CD14-positive monocyte (primary cell): Measurements from ENCODE around the gene APOL4. TPM values are rescaled to one million over a fixed set of nuclear protein-coding genes. Genes with fewer than 3 reads are reported as not detected.

Experiments
- DNase-seq, 3 donors: peaks; one replicate each; pipeline ENCODE4 v3.0.0-alpha.2; 2011 to 2022
- H2AFZ ChIP-seq: 2 replicates; pipeline ENCODE4 v1.6.0; 2012; ENCODE audit warnings: mild to moderate bottlenecking, low read depth, low read length, inconsistent platforms; ENCODE audit not compliant: insufficient read depth, poor library complexity, severe bottlenecking
- H3K27ac ChIP-seq, 2 donors: 1 replicate in 1 of 2; 2 replicates in 1 of 2; pipeline ENCODE4 v1.5.1; 2012 to 2013; ENCODE audit warnings: low read length in 2 of 2, control low read depth in 1 of 2, inconsistent platforms in 1 of 2, low read depth in 1 of 2, mild to moderate bottlenecking in 1 of 2
- H3K27me3 ChIP-seq, 2 donors: one replicate each; pipeline versions ENCODE4 v1.6.0 to v1.6.1; 2011 to 2013; ENCODE audit warnings: low read length in 2 of 2; ENCODE audit not compliant: control insufficient read depth in 2 of 2, insufficient read depth in 2 of 2
- H3K36me3 ChIP-seq, 2 donors: replicated peaks in 1 of 2; 1 replicate in 1 of 2; 2 replicates in 1 of 2; pipeline versions ENCODE4 v1.5.1 to v1.6.1; 2012 to 2013; ENCODE audit warnings: low read length in 2 of 2, control low read depth in 1 of 2, inconsistent platforms in 1 of 2, mild to moderate bottlenecking in 1 of 2; ENCODE audit not compliant: insufficient read depth in 2 of 2, control insufficient read depth in 1 of 2
- H3K4me1 ChIP-seq, 2 donors: 1 replicate in 1 of 2; 2 replicates in 1 of 2; pipeline versions ENCODE4 v1.5.1 to v1.6.1; 2012 to 2013; ENCODE audit warnings: low read length in 2 of 2, control low read depth in 1 of 2, inconsistent platforms in 1 of 2, mild to moderate bottlenecking in 1 of 2, moderate library complexity in 1 of 2; ENCODE audit not compliant: insufficient read depth in 2 of 2, control insufficient read depth in 1 of 2
- H3K4me2 ChIP-seq: replicated peaks from 2 replicates; pipeline ENCODE3; 2012; ENCODE audit warnings: low read length, moderate library complexity, mild to moderate bottlenecking; ENCODE audit not compliant: poor library complexity, severe bottlenecking; ENCODE audit errors: extremely low read depth
- H3K4me3 ChIP-seq, 3 experiments: fragments of 200-600 bp in 1 of 3; sonication (generic) in 1 of 3; replicated peaks in 1 of 3; 1 replicate in 2 of 3; 2 replicates in 1 of 3; pipeline ENCODE4 v1.5.1; 2011 to 2013; ENCODE audit warnings: low read length in 3 of 3, mild to moderate bottlenecking in 3 of 3, control low read depth in 2 of 3, low read depth in 2 of 3, inconsistent platforms in 1 of 3, moderate library complexity in 1 of 3
- H3K79me2 ChIP-seq: 2 replicates; pipeline ENCODE4 v1.6.0; 2012; ENCODE audit warnings: mild to moderate bottlenecking, control low read depth, inconsistent platforms, low read length, moderate library complexity; ENCODE audit not compliant: insufficient read depth
- H3K9ac ChIP-seq: 2 replicates; pipeline ENCODE4 v1.6.0; 2017; ENCODE audit warnings: low read length, mild to moderate bottlenecking; ENCODE audit not compliant: insufficient read depth, poor library complexity, severe bottlenecking
- H3K9me3 ChIP-seq, 2 donors: replicated peaks in 1 of 2; 1 replicate in 1 of 2; 2 replicates in 1 of 2; pipeline versions ENCODE4 v1.5.1 to v1.6.1; 2012 to 2013; ENCODE audit warnings: low read length in 2 of 2, control low read depth in 1 of 2; ENCODE audit not compliant: control insufficient read depth in 1 of 2, insufficient read depth in 1 of 2
- H4K20me1 ChIP-seq: 2 replicates; pipeline ENCODE4 v1.6.0; 2012; ENCODE audit warnings: mild to moderate bottlenecking, low read length, control low read depth, moderate library complexity; ENCODE audit not compliant: insufficient read depth
- H3K27ac Mint-ChIP-seq, 7 donors: one replicate each; pipeline ENCODE4 v1.8.0; 2020; ENCODE audit warnings: mild to moderate bottlenecking in 7 of 7, mixed read lengths in 7 of 7, moderate library complexity in 6 of 7, inconsistent platforms in 2 of 7
- H3K27me3 Mint-ChIP-seq, 3 donors: one replicate each; pipeline ENCODE4 v1.8.0; 2021 to 2022; ENCODE audit warnings: low read depth in 3 of 3, mild to moderate bottlenecking in 3 of 3, mixed read lengths in 3 of 3, moderate library complexity in 3 of 3, inconsistent platforms in 1 of 3
- H3K36me3 Mint-ChIP-seq, 2 donors: one replicate each; pipeline ENCODE4 v1.8.0; 2020; ENCODE audit warnings: mixed read lengths in 2 of 2, inconsistent platforms in 1 of 2, mild to moderate bottlenecking in 1 of 2
- H3K4me1 Mint-ChIP-seq: one replicate; pipeline ENCODE4 v1.8.0; 2020; ENCODE audit warnings: mild to moderate bottlenecking, mixed read lengths
- H3K4me3 Mint-ChIP-seq, 2 donors: one replicate each; pipeline ENCODE4 v1.8.0; 2020; ENCODE audit warnings: mild to moderate bottlenecking in 2 of 2, mixed read lengths in 2 of 2, moderate library complexity in 1 of 2
- H3K9me3 Mint-ChIP-seq, 7 donors: one replicate each; pipeline ENCODE4 v1.8.0; 2020 to 2022; ENCODE audit warnings: mixed read lengths in 7 of 7, mild to moderate bottlenecking in 6 of 7, moderate library complexity in 6 of 7, inconsistent platforms in 2 of 7
- WGBS: methylation state at CpG from one replicate; pipeline ENCODE4 v1.1.5; 2013; ENCODE audit warnings: missing lambda C conversion rate; ENCODE audit not compliant: insufficient coverage; 5-methylcytosine and 5-hydroxymethylcytosine counted together
- intact Hi-C, 2 donors: fragments of 100-400 bp; cut with micrococcal nuclease; formaldehyde crosslinking; loops; one replicate each; pipeline versions ENCODE4 v1.15.0 to v1.15.1; 2023
- polyA plus RNA-seq, 3 donors: library from polyadenylated mRNA; depleted of rRNA in 1 of 3; unstranded in 2 of 3; stranded (reverse) in 1 of 3; fragments of 300-500 nt in 2 of 3; fragments of >200 nt in 1 of 3; fragmentation: Illumina TruSeq in 2 of 3; gene quantifications; 1 replicate in 2 of 3; 2 replicates in 1 of 3; pipeline ENCODE4 v1.2.3, GENCODE V29; 2012 to 2021
- TF ChIP-seq, protein P1 (sequence below): fragments of 200-600 bp; IDR thresholded peaks from one replicate; pipeline ENCODE4 v1.8.0; 2022; ENCODE audit warnings: antibody characterized with exemption, mild to moderate bottlenecking

Gene APOL4
- polyA plus RNA-seq, 3 donors = 0.51 to 1.4 (median 0.71) TPM

DNA sequence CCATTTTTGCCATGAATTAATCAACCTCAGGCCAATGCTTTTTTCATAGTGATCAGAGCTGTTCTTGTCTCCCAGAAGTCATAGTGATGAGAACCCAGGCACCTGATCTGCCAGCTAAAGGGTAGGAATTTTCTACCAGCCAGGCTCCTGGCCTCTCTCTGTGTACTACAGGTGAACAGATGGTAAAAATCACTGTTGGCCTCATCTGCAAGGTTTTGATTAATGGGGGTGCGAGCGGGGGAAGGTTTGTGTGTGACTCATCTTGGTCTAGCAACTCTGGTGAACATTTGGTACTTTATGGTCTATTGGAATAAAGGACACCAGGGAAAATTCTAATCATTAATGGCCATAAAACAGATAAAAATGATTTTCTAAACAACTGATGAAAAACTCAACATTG, 14.4 kb upstream of the APOL4 start:
- H3K4me3 Mint-ChIP-seq = no peak overlapping the region
- H3K9me3 ChIP-seq = no peaks in the 10 kb centered on the region
- no peaks in the 10 kb centered on the region for H4K20me1 ChIP-seq
- peaks cover 2 to 3% of the 10 kb centered on the region in 2 donors for H3K36me3 Mint-ChIP-seq
- no peak overlapping the region for H2AFZ ChIP-seq
- no peak overlapping the region for H3K27ac Mint-ChIP-seq
- no peaks in the 10 kb centered on the region for H3K27me3 ChIP-seq
- peaks cover 1 to 14% (median 4%) of the 10 kb centered on the region in 3 donors for H3K27me3 Mint-ChIP-seq
- DNase-seq = no peak
- no peak overlapping the region for H3K4me2 ChIP-seq
- no peak overlapping the region for H3K4me3 ChIP-seq
- TF ChIP-seq, protein P1, sequence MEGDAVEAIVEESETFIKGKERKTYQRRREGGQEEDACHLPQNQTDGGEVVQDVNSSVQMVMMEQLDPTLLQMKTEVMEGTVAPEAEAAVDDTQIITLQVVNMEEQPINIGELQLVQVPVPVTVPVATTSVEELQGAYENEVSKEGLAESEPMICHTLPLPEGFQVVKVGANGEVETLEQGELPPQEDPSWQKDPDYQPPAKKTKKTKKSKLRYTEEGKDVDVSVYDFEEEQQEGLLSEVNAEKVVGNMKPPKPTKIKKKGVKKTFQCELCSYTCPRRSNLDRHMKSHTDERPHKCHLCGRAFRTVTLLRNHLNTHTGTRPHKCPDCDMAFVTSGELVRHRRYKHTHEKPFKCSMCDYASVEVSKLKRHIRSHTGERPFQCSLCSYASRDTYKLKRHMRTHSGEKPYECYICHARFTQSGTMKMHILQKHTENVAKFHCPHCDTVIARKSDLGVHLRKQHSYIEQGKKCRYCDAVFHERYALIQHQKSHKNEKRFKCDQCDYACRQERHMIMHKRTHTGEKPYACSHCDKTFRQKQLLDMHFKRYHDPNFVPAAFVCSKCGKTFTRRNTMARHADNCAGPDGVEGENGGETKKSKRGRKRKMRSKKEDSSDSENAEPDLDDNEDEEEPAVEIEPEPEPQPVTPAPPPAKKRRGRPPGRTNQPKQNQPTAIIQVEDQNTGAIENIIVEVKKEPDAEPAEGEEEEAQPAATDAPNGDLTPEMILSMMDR = no peak
- no peaks in the 10 kb centered on the region for H3K36me3 ChIP-seq
- H3K9me3 Mint-ChIP-seq = peaks cover 0 to 4% (median 2%) of the 10 kb centered on the region in 7 donors
- intact Hi-C loops = no loop called here
- WGBS = no CpG with 5 or more reads among the region's 2 CpGs
- no peaks in the 10 kb centered on the region for H3K79me2 ChIP-seq
- no peak overlapping the region for H3K9ac ChIP-seq
- H3K27ac ChIP-seq = no peak overlapping the region
- peaks cover 32 to 43% of the 10 kb centered on the region in 2 donors for H3K4me1 ChIP-seq
- H3K4me1 Mint-ChIP-seq = peaks cover 49% of the 10 kb centered on the region

DNA sequence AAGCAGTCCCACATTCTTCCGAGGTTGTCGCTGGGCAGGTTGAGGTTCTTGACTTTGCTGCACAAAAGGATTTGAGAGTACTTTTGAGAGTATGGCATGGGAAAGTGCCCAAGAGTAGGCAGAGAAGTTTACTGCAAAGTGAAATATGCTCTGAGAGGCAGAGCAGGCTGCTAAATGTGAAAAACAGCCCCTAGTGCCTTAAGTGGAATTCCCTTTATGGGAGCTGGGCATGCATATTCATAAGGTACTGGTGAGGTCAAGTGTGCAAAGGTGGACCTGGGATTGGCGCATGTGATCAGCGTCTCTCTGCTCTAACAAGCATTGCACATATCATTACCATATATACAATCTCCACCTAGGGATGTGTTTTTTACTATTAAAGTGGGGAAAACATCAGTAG, 12.0 kb upstream of the APOL4 start:
- H3K9me3 Mint-ChIP-seq = peaks cover 2 to 15% (median 5%) of the 10 kb centered on the region in 7 donors
- Histone ChIP-seq H3K79me2 (no peaks in the 10 kb centered on the region), H3K27me3 (no peaks in the 10 kb centered on the region), H3K27ac (peak overlapping the region in 1 of 2 donors; percentile 48), H3K4me1 (peaks cover 55 to 60% of the 10 kb centered on the region in 2 donors), H3K9ac (no peak overlapping the region), H3K4me3 (no peak overlapping the region), H4K20me1 (no peaks in the 10 kb centered on the region), H2AFZ (no peak overlapping the region), H3K36me3 (no peaks in the 10 kb centered on the region), H3K9me3 (peaks cover 0 to 3% of the 10 kb centered on the region in 2 donors), H3K4me2 (peak overlapping the region; percentile 35)
- H3K27me3 Mint-ChIP-seq = peaks cover 0 to 9% (median 1%) of the 10 kb centered on the region in 3 donors
- DNase-seq = no peak
- peaks cover 3 to 5% of the 10 kb centered on the region in 2 donors for H3K36me3 Mint-ChIP-seq
- H3K4me1 Mint-ChIP-seq = peaks cover 61% of the 10 kb centered on the region
- TF ChIP-seq, protein P1 = no peak
- WGBS = 88% methylated on average over 2 of the region's 4 CpGs
- H3K27ac Mint-ChIP-seq = peak overlapping the region in 1 of 7 donors; percentile 39
- no peak overlapping the region for H3K4me3 Mint-ChIP-seq
- intact Hi-C loops = no loop called here
